Stimulated activated CD4-positive, alpha-beta T cell treated with anti-CD3 and anti-CD28 coated beads, Interleukin-15, amount 100 ng/mL, for 1 hour (primary cell): ENCODE data around the gene AHNAK.
"Not testable (repeated sequence)": the region's sequence is repeated elsewhere in the genome, so short reads cannot be mapped to it uniquely, and the experiment has no call there.

ENCODE experiments used
- DNase-seq, 2 donors: peaks; one replicate each; pipeline ENCODE4 v3.0.0-alpha.2; 2020; ENCODE audit warnings: low read depth in 1 of 2, low spot score in 1 of 2

AHNAK gene

DNA sequence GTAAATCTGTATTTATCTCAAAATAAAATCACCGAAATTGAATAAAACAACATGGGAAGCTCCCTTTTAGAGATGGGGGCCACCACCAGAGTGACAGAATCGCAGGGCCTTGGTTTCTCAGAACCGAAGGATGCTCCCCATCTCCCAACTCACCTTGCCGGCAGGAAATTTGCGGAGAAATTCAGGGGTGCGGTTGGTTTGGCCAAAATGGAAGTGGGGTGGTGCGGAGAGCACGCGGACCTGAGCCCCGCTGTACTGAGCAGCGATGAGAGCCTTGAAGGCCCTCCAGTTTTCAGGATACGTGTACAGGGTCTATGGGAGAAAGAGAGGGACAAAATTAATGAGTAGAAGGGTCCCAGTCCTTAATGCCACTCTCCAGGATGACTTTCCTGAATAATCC is 25.8 kb upstream of the AHNAK start:
- no peak for DNase-seq

- not testable (repeated sequence) for DNase-seq
These were observed 24.9 kb upstream of the AHNAK start for GRCh38 chr11:62571493-62571892.

DNA sequence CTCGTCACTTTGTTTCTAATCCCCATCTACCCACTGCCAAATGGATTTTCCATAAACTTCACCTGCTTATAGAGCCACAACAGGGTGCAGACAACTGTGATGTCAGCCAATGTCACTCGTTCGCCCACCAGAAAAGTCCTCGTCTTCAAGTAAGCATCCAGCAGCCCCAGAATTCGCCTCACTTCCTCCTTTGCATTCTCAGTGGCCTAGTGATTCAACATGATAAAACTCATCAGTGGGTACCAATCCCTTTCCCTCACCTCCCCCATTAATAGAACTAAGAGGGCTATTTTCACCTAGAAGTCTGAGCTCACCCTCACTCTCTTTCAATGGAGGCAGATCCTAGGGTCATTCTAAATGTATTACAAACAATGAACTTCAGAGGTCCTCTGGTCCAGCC is 24.3 kb upstream of the AHNAK start:
- not testable (repeated sequence) for DNase-seq

DNA sequence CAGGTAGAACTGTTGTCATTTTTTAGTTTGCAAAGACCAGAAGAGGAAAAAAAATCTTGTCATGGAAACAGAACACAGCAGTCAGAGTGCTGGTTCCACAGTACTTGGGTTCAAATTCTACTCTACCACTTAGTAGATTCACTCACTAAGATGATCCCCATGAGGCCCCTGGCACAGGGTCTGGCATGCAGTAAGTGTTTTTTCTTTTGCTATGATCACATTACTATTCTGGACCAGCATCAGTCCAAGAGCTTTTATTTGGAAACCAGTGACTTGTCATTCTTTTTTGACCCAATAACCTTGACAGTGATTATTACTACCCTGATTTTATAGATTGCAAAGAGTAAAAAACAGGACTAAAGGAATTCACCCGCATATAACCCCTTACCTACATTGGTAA is 23.0 kb upstream of the AHNAK start:
- DNase-seq: no peak

DNA sequence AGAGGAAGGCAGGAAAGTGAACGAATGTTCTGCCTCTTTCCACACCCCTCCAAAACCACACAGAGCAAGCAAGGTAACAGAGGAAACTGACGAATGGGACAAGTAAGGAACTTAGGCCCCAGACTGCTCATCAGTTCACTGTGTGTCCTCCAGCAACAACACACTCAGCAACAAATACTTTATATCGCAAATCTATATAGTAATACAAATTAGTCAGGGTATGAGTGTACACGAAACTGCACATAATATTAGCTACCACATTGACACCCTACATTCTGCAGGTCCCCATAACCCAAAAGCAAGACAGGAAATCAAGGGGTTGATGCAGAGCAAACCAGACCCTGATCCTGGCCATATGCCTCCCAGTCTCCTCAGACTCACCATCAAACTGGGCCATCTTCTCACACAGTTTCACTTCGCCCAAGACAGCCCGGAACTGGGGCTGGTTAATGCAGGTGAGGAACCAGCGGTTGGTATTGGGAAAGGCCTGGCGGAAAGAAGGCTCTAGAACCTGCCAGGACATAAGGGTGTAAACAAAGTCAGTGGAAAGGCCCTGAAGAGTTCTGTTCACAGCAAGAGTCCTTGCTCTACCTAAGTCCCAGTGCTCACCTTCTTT is 20.5 kb upstream of the AHNAK start:
- DNase-seq: no peak

GRCh38 chr11:62566247-62566646 is 19.6 kb upstream of the AHNAK start:
- no peak for DNase-seq

DNA sequence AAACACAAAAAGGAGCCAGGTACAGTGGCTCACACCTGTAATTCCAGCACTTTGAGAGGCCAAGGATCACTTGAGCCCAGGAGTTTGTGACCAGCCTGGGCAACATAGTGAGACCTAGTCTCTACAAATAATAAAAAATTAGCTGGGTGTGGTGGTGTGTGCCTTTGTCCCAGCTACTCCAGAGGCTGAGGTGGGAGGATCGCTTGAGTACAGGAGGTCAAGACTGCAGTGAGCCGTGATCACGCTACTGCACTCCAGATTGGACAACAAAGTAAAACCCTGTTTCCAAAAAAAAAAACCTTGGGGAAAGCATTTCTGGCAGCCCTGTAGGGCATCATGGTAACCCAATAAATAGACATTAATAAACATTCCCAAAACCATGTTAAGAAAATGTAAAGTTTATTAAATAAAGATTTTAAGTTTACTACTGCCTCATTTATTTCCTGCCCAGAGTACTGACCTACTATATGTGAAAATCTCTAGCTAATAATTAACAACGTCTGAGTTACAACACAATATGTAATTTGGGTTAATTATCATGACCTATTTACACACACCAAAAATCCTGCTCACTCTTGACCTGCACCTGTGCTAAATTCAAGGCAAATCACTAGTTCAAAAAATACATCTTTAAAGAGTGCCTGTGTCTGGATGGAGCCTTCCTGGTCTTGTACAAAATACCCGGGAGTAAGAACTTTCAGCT is 18.6 kb upstream of the AHNAK start:
- DNase-seq: no peak

- not testable (repeated sequence) for DNase-seq
These were observed 15.1 kb upstream of the AHNAK start for GRCh38 chr11:62561677-62562230.

- DNase-seq: peak; percentile 54 to 69
These were observed 14.0 kb upstream of the AHNAK start for GRCh38 chr11:62560566-62561103.

GRCh38 chr11:62559626-62560025 is 13.0 kb upstream of the AHNAK start:
- DNase-seq: not testable (repeated sequence)

DNA sequence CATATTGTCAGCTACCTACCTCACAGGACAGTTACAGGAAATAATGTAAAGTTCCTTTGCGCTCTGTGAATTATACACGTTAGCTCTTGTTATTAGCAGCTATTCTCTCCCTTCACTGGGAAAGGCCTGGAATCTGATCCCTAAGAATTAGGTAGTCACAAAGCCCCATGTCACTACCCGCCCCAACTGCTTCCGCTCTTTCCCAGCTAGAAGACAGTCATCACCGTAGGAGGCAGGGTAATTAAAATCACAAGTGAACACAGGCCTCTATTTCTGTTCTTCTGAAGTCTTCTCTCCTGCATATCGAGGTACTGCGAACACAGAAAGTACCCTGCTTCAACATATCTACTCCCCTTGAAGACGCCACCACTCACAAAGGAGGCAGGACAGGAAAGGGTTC is 12.6 kb upstream of the AHNAK start:
- DNase-seq: no peak

GRCh38 chr11:62558669-62559068 is 12.1 kb upstream of the AHNAK start:
- no peak for DNase-seq

- DNase-seq: no peak
These were observed 10.4 kb upstream of the AHNAK start for GRCh38 chr11:62556875-62557631.

GRCh38 chr11:62556108-62556874 is 9.7 kb upstream of the AHNAK start:
- DNase-seq: peak in 1 of 2 donors; percentile 67

DNA sequence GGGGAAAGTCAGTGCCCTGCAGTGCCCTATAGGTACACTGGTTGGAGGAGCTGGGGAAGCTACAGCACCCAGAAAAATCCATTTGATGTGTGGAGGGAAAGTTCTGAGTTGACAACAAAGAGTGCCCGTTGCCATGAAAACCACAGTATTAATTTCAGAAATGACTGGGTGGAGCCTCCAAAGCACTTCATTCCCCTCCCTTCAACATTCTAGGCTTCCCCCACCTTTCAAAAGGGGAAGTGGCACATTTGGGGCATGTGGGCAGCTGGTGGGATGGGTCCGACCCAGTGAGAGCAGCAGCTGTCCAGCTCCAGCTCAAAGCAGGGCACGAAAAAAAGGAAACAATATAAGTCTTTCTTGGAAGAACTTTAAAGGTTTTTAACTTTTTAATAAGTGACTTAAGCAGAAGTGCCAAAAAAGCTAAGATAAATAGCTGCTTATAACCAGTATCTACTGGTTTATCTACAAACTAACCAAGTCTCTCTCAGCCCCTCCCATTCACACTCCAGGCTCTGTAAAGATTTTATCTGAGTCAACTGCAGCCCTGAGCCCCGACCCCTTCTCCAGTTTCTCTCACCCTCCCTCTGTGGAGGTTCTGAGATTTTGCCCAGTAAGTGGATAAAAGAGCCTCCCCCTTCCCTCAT is 9.0 kb upstream of the AHNAK start:
- no peak for DNase-seq

- no peak for DNase-seq
These were observed 8.0 kb upstream of the AHNAK start for GRCh38 chr11:62554387-62555167.

GRCh38 chr11:62553839-62554361 is 7.3 kb upstream of the AHNAK start:
- no peak for DNase-seq

GRCh38 chr11:62553080-62553838 is 6.7 kb upstream of the AHNAK start:
- peak in 1 of 2 donors; percentile 48 for DNase-seq
